Measurements from ENCODE around the gene CA10.

CA10 gene

GRCh38 chr17:52047086-52047485, 111.4 kb downstream of the CA10 start:
- no peak for DNase-seq (ENCODE audit: low spot score)

- no peak for DNase-seq (ENCODE audit: low spot score)
These were observed 117.3 kb downstream of the CA10 start for GRCh38 chr17:52041123-52041617.

GRCh38 chr17:52036416-52036815, 122.1 kb downstream of the CA10 start:
- DNase-seq (ENCODE audit: low spot score), result no peak

GRCh38 chr17:52035336-52035915, 123.1 kb downstream of the CA10 start:
- no peak for DNase-seq (ENCODE audit: low spot score)

- no peak for DNase-seq (ENCODE audit: low spot score)
These were observed 126.1 kb downstream of the CA10 start for GRCh38 chr17:52032454-52032853.

- DNase-seq (ENCODE audit: low spot score), result no peak
These were observed 128.5 kb downstream of the CA10 start for GRCh38 chr17:52030052-52030451.

- no peak for DNase-seq (ENCODE audit: low spot score)
These were observed 130.8 kb downstream of the CA10 start for GRCh38 chr17:52027620-52028295.

GRCh38 chr17:52027081-52027480, 131.4 kb downstream of the CA10 start:
- no peak for DNase-seq (ENCODE audit: low spot score)

GRCh38 chr17:52026075-52026474, 132.4 kb downstream of the CA10 start:
- no peak for DNase-seq (ENCODE audit: low spot score)

GRCh38 chr17:52025236-52025635, 133.3 kb downstream of the CA10 start:
- no peak for DNase-seq (ENCODE audit: low spot score)

- DNase-seq (ENCODE audit: low spot score), result no peak
These were observed 134.1 kb downstream of the CA10 start for GRCh38 chr17:52024300-52024870.

GRCh38 chr17:52011064-52011463, 147.4 kb downstream of the CA10 start:
- DNase-seq (ENCODE audit: low spot score), result no peak

- no peak for DNase-seq (ENCODE audit: low spot score)
These were observed 158.9 kb downstream of the CA10 start for GRCh38 chr17:51999654-52000053.

GRCh38 chr17:51997723-51998122, 160.8 kb downstream of the CA10 start:
- DNase-seq (ENCODE audit: low spot score), result no peak

GRCh38 chr17:51995797-51996403, 162.6 kb downstream of the CA10 start:
- no peak for DNase-seq (ENCODE audit: low spot score)

GRCh38 chr17:51992864-51993416, 165.6 kb downstream of the CA10 start:
- DNase-seq (ENCODE audit: low spot score), result no peak

- DNase-seq (ENCODE audit: low spot score), result no peak
These were observed 187.4 kb downstream of the CA10 start for GRCh38 chr17:51971121-51971520.

GRCh38 chr17:51961689-51962088, 196.8 kb downstream of the CA10 start:
- DNase-seq (ENCODE audit: low spot score), result no peak

GRCh38 chr17:51957786-51958185, 200.7 kb downstream of the CA10 start:
- DNase-seq (ENCODE audit: low spot score), result no peak

GRCh38 chr17:51955245-51955644, 203.3 kb downstream of the CA10 start:
- no peak for DNase-seq (ENCODE audit: low spot score)

GRCh38 chr17:51954232-51954765, 204.2 kb downstream of the CA10 start:
- no peak for DNase-seq (ENCODE audit: low spot score)

GRCh38 chr17:51951741-51952140, 206.8 kb downstream of the CA10 start:
- DNase-seq (ENCODE audit: low spot score), result no peak

- DNase-seq (ENCODE audit: low spot score), result no peak
These were observed 210.4 kb downstream of the CA10 start for GRCh38 chr17:51948128-51948527.

All from hematopoietic multipotent progenitor cell treated with erythropoietin and hydrocortisone succinate and interleukin-3 and kit ligand, for 15 days (in vitro differentiated cells).